Endometrial microvascular endothelial cells (primary cell): ENCODE results near the gene CARNS1. TPM values are rescaled to one million over a fixed set of nuclear protein-coding genes. Genes with fewer than 3 reads are reported as not detected.
"Not testable (repeated sequence)": the region's sequence is repeated elsewhere in the genome, so short reads cannot be mapped to it uniquely, and the experiment has no call there.

Source experiments
- in situ Hi-C: cut with HindIII; loops from 2 replicates; pipeline ENCODE4 v1.10.0; 2017; ENCODE audit warnings: low sequenced_read_pairs, low pct_unique_long_range_greater_than_20kb; ENCODE audit errors: inconsistent ontology term
- total RNA-seq: library from RNA; depleted of rRNA; stranded (reverse); fragments of >200 nt; gene quantifications from one replicate; pipeline ENCODE4 v1.2.3, GENCODE V29; 2015; ENCODE audit errors: inconsistent ontology term

CARNS1 gene
- total RNA-seq, 1 donor from 2014 or later: not detected

DNA sequence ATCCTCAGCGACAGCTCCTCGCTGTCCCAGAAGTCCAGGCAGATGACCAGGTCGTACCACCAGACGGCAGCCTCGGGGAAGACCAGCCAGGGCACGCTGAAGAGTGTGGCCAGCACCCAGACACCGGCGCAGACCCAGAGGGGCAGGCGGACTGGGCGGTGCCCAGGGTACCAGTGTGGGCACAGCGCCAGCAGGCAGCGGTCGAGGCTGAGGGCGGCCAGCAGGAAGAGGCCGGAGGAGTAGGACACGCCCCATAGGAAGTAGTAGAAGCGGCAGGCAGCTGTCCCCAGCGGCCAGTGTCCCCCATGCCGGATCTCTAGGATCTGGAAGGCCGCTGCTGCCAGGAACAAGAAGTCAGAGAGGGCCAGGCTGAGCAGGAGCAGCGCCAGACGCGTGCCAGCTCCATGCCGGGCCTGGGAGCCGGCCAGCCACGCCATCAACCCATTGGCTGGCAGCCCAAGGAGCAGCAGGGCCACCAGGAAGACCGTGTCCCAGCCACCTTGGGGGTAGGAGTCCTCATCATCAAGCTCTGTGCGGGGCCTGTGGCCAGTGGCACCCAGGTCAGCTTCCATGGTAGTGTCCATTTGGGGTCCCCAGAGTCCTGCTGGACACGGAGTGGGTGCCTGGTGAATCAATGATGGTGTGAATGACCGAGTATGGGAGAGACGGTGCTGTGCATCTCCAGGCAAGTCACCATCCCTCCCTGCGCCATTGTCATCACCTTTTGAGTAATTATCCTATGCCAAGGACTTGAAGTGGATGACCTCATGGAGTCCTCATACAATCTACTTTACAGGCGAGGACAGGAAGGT, 36.9 kb downstream of the CARNS1 start, which contains the start of gene GPR152:
Gene GPR152, minus strand, starts transcription at position 589 of the 812 bp plus-strand sequence. Its CDS starts 5 bp downstream, at position 584.
- in situ Hi-C loops: no loop called here

GRCh38 chr11:67453816-67454732, 38.6 kb downstream of the CARNS1 start:
- in situ Hi-C loops: no loop called here

DNA sequence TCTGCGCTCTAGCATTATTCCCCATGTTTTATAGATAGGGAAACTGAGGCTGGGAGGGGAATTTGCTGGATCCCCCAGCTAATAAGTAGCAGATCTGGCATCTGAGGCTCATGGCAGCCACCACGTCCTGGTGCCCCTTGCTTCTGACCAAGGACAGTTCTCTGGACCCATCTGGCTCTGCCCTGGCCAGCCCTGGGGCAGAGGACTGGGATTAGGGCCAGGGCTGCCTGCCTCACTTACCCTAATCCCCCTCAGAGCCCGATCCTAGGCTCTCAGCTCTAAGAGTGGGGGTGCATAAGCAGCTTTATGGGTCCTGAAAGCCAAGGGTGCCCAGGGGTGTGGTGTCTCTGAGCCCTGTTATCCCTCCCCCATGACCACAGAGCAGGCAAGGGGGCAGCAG, 39.6 kb downstream of the CARNS1 start, which contains the start of gene CABP4:
Gene CABP4, plus strand, starts transcription at position 301 of the 400 bp plus-strand sequence. Its CDS starts 70 bp downstream, at position 371.
- in situ Hi-C loops: no loop called here

GRCh38 chr11:67456068-67456705, 40.7 kb downstream of the CARNS1 start:
- in situ Hi-C loops: no loop called here

DNA sequence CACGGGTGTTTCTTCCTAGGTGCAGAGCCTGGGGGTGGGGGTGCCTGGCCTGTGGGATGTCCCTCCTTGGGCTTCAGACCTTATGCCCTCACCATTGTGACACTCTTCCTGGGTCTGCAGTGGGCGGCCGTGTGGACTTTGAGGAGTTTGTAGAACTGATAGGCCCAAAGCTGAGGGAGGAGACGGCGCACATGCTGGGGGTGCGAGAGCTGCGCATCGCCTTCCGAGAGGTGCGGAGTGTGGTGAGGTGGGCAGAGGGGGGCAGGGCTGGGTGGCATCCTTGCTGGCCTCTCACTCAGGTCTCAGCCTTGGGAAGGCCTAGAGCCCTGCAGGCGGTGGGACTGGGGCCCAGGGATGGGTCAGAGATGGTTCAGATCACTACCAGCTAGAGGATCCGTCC, 42.0 kb downstream of the CARNS1 start:
- in situ Hi-C loops: no loop called here

DNA sequence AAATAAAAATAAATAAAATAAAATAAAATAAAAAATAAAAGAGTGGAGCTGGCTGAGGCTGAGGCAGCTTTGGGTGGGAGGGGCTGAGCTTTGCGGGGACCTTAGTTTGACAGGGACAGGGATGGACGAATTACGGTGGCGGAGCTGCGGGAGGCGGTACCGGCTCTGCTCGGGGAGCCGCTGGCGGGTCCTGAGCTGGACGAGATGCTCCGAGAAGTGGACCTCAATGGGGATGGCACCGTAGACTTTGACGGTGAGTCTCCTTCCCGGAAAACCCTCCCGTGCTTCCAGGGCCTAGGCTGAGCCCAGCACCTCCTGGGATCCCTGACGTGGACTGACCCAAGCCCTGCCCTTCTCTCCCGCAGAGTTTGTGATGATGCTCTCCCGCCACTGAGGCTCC, 42.8 kb downstream of the CARNS1 start:
- in situ Hi-C loops: no loop called here

DNA sequence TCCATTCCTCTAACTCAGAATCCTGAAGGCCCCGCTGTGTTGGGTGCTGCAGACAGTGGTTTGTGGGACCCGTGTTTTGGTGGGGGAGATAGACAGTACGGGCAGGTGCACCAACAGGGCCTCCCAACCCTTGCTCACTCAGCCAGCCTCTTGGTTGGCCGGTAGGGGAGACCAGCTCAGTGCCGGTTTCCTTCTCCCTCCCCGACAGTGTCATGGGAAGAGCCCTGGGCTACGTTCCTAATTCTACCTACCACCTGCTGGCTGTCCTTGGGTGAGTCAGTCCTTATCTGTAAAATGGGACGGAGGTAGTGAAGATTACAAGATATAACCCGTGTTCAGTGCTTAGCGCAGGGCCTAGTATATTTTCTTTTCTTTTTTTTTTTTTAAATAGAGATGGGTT, 47.7 kb downstream of the CARNS1 start:
- in situ Hi-C loops: no loop called here

DNA sequence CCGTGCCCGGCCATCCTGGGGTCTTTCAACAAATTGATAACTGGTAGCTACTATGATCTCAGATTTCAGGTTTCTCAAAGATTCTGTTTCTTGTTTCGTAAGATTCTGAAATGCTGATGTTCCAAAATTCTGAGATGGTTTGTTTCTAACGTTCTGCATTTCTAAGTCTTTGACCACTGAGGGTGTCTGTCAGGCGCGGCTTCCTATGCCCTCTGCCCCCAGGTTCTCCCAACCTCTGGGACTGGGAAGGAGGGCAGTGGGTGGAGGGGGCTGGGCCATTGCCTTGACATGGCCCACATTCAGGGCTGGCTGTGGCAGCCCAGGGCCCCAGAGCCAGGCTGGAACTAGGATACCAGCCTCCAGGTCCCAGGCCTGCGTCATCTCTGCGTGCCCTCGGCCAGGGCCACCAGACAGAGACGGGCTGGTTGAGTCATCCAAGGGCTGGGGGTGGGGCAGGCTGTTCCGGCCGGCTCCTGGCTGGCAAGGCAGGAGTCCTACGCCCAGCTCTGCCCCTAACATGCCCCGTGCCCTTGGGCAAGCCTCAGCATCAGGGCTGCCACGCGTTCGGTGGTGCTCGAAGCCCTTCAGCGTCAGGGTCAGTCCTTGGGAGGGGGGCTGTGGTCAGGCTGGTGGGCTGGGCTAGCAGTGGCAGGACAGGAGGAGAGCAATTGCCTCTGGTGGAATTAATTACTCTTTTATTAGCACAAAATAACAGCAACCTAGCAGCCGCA, 48.4 kb downstream of the CARNS1 start:
- in situ Hi-C loops: no loop called here

DNA sequence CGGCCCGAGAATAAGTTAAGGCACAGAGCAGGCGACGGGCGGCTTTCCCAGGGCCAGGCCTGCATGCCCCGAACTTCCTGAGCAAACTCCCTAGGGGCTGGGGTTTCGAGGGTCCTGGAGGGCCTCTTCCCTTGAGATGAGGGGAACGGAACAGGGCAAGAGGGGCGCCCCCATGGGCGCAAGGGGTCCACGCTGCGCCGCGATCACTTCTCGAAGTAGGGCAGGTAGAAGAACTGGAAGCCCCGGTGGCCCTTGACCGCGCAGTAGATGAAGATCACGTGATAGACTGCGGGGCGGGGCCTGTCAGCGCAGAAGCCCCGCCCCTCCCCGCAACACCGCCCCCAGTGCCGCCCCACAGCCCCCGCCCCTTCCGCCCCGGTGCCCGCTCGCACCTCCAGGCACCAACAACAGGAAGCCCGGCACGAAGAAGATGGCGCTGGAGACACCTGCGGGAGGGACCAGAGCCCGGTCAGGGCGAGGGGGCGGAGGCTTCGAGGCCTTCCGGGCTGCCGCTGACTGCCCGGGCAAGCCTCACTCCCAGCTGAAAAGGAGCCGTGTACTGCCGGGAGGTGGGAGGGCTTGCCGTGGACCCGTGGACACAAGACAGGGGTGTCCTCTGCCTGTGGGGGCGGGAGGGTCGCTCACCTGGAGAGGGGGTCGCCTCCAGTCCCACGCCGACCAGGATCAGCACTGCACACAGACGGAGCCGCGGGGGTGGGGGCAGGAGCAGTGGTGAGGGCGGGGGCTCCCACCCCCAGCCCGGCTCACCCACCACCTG, 49.1 kb downstream of the CARNS1 start:
- in situ Hi-C loops: no loop called here

- in situ Hi-C loops: no loop called here
These were observed 49.7 kb downstream of the CARNS1 start for GRCh38 chr11:67465189-67465510.

DNA sequence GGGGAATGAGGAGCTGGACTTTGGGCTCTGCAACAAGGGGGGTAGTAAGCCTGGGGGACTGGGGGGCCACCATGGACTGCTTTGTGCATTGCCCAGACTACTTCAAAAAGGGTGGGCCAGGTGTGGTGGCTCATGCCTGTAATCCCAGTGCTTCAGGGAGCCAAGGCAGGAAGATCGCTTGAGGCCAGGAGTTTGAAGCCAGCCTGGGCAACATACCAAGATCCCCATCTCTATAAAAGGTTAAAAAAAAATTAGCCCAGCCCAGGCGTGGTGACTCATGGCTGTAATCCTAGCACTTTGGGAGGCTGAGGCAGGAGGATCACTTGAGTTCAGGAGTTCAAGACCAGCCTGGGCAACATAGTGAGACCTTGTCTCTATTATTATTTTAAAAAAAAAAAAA, 50.1 kb downstream of the CARNS1 start:
- in situ Hi-C loops: not testable (repeated sequence)

- in situ Hi-C loops: no loop called here
These were observed 50.9 kb downstream of the CARNS1 start for GRCh38 chr11:67466367-67466766.

DNA sequence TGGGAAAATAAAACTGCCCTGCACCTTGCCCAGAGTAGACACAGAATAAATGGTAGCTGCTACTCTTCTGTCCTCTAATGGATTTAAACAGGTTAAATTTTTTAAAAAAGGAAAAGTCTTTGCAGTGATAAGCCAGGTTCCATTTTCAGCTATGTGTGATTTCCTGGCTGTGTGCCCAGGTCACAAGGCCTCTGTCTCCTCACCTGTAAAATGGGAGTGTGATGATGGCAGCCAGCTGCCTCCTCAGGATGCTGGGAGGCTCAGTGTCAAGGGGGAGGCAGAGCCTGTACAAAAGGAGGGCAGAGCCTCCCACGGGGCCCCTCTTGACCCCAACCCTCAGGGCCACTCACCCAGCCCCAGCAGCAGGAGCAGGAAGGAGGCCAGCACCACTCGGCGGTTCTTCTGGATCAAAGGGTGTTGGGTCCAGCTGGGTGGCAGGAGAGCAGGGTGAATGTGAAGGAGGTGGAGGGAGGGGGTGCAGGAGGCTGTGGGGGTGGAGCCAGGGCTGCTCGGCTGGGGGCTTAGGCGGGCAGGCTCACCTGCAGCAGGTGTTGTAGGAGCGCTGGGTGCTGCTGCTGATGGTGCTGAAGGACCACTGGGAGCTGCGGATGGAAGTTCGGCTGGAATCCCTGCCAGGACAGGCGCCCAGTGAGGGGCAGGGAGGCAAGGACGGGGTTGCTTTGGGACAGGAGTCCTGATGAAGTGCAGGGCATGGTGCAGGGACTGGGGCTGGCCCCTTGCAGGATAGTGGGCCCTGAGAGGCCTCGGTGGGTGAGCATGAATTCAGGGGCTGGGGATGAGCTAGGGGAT, 51.7 kb downstream of the CARNS1 start:
- in situ Hi-C loops: no loop called here

GRCh38 chr11:67468056-67468455, 52.6 kb downstream of the CARNS1 start:
- in situ Hi-C loops: no loop called here

DNA sequence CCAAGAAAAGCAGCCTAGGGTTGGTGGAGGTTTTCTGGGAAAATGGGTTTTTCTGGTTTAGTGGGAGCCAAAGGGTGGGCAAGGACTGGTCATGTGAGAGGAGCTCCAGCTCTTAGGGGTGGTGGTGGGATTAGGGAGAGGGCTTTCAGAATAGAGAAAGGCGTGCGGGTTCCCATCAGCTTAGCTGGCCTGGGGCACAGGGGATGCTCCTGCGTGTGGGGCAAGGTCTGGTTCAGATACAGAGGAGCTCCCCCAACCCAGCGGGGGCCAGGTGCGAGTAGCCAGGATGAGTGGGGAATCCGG, 52.9 kb downstream of the CARNS1 start:
- in situ Hi-C loops: no loop called here

GRCh38 chr11:67468759-67469507, 53.5 kb downstream of the CARNS1 start, which contains the start of gene TMEM134:
Gene TMEM134 (minus strand): TSS chr11:67469251. CDS start chr11:67469192, 59 bp downstream.
- in situ Hi-C loops: no loop called here

- in situ Hi-C loops: no loop called here
These were observed 54.0 kb downstream of the CARNS1 start for GRCh38 chr11:67469508-67469811.
